ENCODE data around the gene SERPINE2.

Gene SERPINE2

DNA sequence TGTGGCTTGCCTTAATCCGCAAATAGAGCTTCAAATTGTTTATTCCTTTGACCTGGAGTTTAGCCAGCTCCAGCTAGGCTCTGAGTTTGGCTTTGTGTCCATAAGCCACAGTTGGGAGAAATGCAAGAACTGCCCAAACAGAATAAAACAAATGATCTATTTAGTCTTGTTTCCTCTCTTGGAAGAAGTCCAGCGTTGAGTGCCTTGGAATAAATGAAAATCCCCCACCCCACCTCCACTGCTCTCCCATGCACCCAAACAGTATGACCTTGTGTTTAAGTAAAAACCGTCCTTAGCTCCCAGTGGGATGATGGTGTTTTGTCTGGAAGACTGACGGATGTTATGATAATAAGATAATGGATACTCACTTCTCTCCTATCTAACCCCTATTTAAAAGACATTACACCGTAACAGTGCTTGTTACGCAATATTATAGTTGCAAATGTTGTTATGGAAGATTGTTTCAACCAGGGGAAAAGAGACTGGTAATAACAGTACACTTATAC, 3.2 kb upstream of the SERPINE2 start:
- no peak for DNase-seq

DNA sequence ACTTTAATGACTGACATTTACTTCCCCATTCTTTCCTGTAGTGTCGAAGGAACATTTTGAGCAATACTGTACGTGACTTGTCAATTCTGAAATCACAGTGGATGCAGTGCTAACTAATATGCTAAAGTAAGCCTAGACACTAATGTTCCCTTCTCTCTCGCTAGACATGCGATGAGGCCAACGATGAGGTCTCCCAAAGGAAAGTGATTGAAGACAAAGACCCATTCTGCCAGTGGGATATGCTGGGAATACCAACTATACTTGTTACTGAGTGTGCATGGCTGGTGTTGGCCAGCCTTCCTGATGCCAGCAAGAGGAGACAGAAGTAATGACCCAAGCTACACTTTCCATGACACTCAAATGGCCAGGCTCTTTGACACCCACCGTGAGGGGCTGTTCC, 2.5 kb upstream of the SERPINE2 start:
- DNase-seq: no peak

DNA sequence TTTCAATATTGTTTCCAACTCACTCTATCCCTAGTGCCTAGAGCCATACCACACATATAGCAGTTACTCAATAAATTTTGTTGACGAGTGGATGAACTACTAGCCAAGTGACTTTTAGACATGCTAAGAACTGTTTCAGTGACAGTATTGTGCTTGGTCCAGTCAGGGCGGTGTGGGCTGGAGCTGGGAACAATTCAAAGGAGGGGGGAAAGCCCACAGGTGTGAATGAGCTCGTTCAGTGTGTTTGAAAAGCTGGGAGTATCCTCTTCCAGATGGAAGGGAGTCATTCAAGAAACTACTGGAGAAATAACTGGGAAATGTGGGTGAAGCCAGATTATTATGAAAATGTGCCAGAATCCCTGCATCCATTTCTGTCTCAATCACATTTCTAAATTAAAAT, 1.7 kb upstream of the SERPINE2 start:
- no peak for DNase-seq

DNA sequence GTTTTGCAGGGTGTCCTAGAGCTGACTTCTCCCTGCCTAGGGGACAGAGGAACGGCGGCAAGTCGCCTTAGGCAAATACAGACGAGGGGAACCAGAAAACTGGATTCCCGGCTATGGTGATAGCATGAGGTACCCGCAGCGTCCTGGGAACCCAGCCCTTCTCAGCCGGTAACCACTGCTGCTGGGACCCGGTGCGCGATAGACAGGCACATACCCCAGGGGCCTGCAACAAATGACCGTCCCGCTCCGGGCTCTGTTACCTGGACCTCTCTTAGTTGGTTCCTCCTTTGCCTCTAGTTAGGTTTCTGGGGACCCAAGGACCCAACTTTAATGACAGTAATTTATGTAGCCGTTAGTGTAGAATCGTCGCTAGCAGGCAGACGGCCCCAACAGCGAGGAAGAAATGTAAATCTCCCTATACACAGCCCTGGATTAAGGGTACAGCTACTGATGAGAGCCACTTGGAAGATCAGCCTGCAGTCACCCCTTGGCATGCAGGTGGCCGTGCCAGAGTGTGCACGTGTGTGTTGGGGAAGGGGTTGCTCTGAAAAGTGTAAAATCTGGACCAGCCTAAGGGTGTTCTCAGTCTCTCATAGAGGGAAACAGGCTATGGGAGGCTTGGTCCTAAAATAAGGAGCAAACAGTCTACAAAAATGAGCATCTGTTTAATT, 819 bp upstream of the SERPINE2 start:
- peak; percentile 27 for DNase-seq

DNA sequence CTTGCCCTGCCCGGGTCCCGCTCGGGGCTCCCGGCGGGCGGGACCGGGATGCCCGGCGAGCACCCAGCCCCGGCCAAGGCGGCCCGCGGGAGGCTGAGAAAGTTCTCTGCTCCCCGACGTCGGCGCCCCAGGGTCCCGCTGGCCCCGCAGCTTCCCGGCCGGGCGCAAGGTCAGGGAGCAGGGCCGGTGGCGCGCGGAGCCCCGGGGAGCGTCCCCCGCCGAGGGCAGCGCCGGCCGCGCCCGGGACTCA, 331 bp downstream of the SERPINE2 start:
- no peak for DNase-seq

DNA sequence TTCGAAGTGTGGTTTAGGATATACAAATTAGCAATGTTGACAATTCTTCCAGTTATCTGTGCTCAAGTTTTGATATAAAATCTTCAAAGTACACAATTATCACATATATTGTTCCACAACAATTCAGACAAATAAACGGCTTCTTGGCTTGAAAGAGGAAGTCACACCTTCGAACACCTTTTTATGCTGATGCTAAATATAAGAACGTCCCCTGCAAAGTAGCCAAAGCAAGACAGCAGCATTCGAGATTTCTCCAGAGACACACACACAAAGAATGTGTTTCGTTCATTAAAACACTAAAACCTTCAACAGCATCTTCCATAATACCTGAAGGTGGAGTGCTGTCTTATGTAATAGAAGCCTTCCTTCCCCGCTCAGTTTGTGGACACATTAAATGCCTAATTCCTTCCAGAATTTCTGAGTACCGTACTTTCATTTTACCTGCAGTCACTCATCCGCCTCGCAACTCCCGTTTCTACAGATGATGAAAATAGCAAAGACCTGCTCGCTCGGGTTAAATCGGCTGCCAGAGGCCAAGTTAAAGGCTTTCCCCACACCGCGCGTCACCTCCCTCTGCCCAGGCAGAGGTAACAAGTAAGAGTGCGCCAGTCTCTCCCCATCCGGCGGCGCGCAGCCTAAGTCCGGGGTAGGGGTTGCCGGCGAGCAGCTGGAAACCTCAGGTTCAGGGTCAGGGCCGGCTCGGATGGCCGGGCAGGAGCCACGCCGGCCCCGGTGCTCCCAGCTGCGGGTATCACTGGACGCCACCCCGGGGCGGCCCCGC, 847 bp downstream of the SERPINE2 start:
- peak; percentile 35 for DNase-seq

DNA sequence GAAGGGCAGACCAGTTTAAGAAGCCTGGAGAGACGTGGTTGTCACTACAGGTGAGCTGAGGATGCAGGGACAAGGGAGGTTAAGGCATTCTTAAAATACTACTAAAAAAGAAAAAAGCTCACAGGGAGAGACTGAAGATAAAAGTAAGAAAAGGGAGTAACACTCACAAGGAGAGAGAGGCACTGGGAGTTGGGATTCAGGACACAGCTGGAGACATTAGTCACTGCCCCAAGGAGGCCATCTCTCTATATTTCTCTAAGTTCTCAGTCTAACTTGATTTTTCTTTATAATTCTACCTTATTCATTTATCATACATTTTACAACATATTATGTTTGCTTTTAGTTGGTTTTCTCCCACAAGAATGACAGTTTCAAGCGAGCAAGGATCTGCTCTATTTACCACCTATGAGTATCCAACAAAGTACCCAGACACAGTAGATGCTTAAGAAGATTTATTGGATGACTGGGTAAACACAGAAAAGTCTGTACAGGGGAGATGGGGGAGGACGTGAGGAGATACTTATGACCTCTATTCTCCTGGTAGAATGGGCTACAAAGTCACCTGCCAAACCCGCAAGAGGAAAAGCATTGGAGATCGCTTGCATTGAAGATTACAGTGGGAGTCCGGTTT, 2.2 kb downstream of the SERPINE2 start:
- DNase-seq: no peak

DNA sequence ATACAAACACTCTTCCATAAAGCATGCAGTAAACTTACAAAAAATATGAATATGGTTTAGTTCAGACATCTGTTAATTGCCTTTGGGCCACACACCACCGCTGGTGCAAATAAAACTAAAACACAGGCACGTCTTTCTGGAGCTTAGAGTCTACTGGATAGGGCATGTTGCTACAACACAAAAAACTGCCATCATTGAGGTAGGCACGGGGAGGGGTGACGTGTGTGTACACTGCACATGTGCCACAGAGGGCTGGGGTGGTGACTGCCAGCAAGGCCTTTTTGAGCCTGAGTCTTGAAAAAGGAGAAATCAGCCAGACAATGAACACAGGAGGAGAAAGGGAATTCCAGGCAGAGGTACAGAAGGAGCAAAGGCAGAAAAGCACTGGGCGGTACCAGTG, 5.1 kb downstream of the SERPINE2 start:
- DNase-seq: no peak

DNA sequence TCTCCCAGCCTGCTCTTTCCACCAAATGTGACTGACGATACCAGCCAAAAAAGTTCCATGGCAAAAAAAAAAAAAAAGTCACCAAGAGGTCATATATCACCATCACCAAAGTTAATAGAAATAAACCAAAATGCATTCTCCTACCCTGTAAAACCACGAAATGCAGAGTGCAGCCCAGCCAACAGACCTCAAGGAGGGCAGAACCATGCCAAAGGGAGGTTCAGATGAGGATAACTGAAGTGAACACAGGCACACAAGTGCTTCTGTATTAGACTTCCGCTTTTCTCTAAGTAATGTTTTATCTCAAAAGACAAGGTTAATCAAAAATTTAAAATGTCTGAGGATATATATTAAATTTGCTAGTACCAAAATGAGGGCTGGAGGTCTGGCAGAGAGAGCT, 5.5 kb downstream of the SERPINE2 start:
- DNase-seq: no peak

DNA sequence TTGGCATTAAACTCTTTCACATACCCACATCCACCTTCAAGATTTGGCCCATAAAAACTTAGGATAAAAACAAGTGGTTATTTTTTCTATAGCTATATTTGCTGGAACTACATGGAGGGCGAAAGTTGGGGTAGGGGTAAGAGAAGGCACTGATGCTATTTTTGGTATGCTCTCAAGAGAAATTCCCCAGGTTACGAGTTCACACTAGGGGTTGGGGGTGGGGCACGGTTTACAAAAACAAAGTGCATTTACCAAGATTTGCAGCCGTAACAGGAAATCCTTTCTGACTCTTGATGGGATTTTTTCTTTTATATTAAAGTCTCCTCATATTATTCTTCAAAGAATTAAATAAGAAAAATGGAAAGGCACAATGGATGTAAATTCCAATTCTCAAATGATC, 6.8 kb downstream of the SERPINE2 start:
- no peak for DNase-seq

DNA sequence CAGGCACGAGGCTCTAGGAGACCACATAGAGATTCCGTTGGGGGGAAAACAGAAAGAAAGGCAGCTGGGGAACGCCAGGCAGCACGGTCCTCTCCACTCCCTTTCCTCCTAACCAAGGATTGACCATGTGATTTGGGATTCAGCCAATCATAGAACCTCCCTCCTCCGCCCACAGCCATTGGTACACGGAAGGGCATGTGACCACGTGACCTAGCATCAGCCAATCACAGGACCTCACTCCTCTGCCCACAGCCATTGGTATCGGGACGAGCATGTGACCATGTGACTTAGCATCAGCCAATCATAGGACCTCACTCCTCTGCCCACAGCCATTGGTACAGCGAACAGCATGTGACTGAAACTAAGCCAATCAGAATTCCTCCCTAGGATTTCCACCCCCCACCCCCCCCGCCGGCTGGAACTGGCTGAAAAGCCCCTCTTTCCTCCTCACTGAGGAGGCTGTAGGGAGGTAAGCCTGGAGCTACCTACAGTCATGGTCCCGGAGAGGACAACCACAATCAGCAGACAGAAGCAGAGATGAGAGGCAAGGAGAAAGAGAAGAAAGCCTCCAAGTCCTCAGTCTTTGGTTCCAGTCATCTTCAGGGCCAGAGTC, 7.6 kb downstream of the SERPINE2 start:
- no peak for DNase-seq

DNA sequence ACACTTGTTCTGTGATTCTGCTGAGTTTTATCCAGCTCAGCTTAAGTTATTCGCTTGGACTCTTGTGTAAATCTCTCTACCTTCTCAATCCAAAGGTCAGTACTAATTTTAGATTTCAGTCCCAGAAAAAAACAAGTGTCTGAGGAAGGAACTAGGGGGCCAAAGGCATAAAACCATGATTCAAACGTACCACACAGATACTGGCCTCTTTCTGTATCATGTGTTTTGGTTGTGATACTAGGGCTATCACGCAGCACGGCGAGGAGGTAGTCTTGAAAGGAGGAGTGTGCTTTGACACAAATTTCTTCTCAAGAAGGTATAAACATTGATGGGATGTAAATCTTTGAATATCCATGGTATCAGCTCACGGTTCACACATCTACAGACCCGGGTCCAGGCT, 8.3 kb downstream of the SERPINE2 start:
- DNase-seq: no peak

DNA sequence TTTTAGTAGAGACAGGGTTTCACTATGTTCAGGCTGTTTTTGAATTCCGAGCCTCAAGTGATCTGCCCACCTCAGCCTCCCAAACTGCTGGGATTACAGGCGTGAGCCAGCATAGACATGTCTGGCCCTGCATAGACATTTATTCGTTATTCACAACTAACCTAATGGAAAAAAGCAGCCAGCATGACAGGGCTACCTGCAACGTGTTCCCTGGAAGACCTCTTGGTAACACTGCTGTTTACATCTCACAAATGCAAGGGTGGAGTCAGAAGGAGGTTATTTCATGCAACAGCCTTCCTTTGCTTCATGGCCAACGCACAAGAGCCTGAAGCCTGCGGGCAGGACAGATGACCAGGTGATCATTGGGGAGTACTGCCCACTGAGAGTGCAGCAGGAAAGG, 9.2 kb downstream of the SERPINE2 start:
- no peak for DNase-seq

DNA sequence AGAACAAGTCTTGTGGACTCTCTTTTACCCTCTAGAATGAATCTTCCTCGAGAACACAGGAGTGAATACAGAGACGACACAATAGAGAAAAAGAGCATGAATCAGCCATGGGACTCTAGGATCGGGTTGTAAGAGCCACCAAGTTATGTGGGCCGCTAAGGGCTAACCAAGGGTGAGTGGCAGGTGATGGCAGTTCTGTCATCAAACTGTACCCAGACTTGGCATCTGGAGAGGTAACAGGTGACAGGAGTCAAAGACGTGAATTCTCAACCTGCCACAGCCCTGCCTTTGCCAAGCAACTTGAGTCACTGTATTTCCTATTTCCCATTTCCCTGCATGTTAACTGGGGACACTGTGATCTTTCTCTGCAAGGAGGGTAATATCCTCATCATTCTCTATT, 11.2 kb downstream of the SERPINE2 start:
- no peak for DNase-seq

DNA sequence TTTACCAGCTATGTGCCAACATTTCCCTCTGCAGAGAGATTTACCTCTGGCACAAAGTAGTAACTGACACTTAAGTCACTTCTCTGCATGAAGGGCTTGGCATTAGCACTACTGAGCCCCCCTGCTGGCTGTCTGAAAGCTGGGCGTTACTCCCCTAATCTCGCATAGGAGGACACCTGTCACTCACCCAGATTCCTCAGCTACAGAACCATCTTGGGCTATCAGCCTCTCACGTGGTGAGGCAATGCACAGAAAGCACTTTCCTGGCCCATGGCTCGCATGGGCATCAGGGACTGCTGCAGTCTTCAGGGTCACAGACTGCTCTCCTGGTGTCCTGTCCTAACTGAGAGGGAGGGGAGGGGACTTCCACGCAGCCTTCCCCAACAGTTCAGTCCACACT, 12.0 kb downstream of the SERPINE2 start:
- no peak for DNase-seq

DNA sequence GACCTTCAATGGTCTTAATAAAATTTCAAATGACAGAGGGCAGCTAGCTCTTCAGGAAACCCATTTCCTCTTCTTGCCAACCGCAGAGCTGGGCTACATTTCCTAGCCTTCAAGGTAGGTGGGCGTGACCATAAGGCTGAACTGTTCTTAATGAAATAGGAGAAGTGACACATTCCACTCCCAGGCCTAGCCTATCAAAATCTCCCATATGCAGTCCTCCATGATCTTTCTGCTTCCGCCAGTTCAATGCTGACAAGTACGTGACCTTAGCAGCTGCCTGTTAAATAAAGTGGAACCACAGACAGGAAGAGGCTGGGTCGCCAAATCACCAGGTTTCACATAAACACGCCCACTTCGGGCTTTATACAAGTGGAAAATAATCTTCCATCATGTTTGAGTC, 13.2 kb downstream of the SERPINE2 start:
- no peak for DNase-seq

DNA sequence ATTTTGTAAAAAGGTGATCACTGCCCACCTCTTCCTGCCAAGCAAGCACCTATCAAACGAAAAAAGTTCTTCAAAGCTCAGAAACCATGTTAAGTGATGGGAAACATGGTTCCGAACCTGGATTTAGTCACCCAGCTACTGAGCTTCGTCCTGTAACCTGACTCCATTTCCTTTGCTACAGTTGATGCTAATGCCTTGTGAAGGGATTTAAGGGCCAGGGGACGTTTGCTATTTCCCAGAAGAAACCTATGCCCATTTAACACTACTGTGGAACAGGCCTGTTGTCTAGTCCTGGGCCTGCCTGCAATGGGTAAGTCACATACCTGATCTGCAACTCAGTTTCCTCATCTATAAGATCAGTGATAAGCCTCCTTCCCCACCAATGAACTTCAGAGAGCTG, 14.8 kb downstream of the SERPINE2 start:
- DNase-seq: no peak

DNA sequence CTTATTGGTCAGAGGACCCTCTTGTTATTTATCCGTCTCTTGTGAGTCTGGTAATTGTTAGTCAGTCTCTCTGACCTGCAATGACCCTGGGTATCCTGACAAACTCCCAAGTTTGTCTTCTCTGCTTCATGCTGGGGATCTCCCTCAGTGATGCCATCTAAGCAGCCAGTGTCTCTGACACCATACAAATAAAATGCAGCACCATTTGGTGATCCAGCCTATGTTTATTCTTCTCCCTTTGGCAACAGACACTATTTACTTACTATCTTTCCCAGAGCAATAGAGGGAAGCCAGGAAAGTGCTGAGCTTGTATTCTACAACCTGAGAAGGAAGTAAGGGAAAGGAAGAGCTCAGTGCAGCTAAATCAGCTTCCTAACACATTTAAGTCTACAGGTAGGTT, 15.9 kb downstream of the SERPINE2 start:
- DNase-seq: no peak

DNA sequence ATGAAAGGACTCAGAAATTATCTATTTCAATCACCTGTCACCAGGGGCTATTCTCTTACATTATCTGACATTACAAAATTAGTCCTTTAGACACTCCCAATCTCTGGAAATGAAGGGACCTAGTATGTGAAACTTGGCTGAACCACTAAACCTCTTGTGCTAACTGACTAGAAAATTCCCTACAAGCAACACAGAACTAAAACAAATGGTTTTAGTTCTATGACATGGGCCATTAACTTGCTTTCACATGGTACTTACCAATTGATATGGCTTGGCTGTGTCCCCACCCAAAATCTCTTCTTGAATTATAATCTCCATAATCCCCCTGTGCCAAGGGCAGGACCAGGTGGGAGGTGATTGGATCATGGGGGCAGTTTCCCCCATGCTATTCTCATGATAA, 16.6 kb downstream of the SERPINE2 start:
- DNase-seq: no peak

DNA sequence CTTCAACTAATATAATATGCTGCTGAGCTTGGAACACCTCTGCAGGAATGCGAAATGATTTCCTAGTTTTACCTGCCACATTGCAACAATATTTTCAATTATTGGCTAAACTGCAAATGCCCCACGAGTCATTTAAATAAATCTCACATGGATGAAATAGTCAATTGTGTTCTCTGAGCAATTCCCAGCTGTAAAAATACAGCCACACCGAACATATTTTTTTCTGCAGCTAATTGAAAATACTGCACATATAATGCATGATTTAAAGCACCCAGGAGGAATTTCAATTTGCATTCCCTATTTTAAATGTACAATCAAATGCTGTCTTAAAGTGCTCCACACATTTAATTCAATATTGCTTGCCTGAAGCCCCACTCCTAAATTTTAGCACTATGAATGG, 18.6 kb downstream of the SERPINE2 start:
- DNase-seq: no peak

DNA sequence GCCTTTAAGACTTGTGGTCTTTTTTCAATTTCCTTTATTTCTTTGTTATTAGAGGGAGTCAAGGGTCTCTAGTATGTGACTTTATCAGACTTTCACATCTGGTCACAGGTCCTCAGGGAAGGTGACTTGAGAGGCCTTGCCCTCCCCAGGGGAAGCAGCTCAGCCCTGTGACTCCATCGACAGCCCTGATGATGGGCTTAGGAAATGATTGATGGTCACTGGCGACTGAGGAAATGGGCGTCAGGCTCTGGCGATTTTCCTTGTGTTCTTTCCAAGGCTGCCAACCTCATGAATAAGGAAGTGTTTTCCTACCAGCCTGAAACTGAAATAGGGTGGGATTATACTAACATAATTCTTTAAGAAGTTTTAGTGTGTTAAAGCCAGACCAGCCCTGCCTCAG, 21.1 kb downstream of the SERPINE2 start:
- DNase-seq: no peak

DNA sequence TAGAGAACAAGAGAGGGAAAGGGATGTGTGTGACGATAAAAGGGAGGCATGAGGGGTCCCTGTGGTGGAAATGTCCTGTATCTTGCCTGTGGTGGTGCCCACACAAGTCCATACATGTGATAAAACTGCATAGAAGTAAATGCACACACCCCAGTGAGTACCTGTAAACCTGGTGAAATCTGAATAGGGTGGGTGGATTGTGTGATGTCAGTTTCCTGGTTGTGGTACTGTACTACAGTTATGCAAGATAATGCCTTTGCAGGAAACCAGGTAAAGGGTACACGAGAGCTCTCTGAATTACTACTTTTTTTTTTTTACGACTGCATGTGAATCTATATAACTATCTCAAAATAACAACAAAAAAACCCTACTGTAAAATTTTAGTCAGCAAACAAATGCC, 22.1 kb downstream of the SERPINE2 start:
- no peak for DNase-seq

DNA sequence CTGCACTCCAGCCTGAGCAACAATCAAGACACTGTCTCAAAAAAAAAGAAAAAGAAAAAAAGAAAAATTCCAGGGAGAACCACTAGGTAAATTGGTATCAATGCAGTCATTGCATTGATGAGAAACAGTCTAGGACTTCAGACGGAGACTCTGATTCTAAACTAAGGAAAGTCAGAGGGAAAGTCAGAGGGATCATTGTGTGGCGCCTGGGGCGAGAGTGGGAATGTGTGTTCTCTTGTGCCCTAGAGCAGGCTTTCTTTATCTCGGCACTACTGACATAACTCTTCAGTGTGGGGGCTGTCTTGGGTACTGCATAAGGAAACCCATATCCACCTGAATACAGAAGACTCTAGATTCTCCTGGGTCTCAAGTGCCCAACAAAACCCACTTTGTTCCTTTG, 24.8 kb downstream of the SERPINE2 start:
- DNase-seq: no peak

DNA sequence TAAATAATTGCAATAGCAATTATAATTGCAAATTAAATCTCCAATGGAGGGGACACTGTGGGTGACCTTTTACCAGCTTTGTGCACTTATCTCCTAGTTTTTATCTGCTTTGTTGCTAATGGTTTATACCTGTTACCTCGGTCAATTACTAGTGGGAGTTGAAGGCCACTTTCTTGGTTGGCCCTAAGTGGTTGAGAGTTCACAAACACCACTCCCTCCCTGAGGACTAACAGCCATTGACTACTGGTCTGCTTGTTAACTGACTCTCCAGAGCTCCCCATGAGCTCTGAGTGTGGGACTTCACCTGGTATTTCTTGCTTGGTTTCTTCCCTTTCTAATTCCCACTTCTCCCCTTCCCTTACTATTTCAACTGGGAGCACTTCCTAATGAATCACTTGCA, 27.2 kb downstream of the SERPINE2 start:
- no peak for DNase-seq

Data from NCI-H2171 treated with DMSO at 0.1 percent for 48 hours (cell line).